Gastrocnemius medialis (tissue), 4 donors: ENCODE measurements around the gene TLR5. TPM values are rescaled to one million over a fixed set of nuclear protein-coding genes. Genes with fewer than 3 reads are reported as not detected.

Source experiments
- ATAC-seq, 2 donors: fragments of 150-250 bp; one replicate each; pipeline ENCODE4 v1.9.1; 2016
- DNase-seq, 2 donors: peaks; one replicate each; pipeline ENCODE4 v3.0.0-alpha.2; 2019
- H3K27ac ChIP-seq, 4 donors: fragments of 200-600 bp; sonication (generic); 1 replicate in 1 of 4; 2 replicates in 3 of 4; pipeline ENCODE4 v1.5.1; 2016 to 2018; ENCODE audit warnings: mild to moderate bottlenecking in 2 of 4, moderate library complexity in 1 of 4
- H3K27me3 ChIP-seq, 3 donors: fragments of 200-600 bp; sonication (generic) in 2 of 3; 1 replicate in 1 of 3; 2 replicates in 2 of 3; pipeline versions ENCODE4 v1.5.1 to v1.6.0; 2016 to 2019; ENCODE audit warnings: mild to moderate bottlenecking in 1 of 3, moderate library complexity in 1 of 3
- H3K36me3 ChIP-seq, 2 donors: fragments of 200-600 bp; sonication (generic) in 1 of 2; one replicate each; pipeline ENCODE4 v1.5.1; 2017 to 2018
- H3K4me1 ChIP-seq, 2 donors: fragments of 200-600 bp; sonication (generic) in 1 of 2; one replicate each; pipeline ENCODE4 v1.5.1; 2016 to 2017; ENCODE audit warnings: mild to moderate bottlenecking in 2 of 2
- H3K4me3 ChIP-seq, 4 donors: fragments of 200-600 bp; sonication (generic) in 3 of 4; 1 replicate in 1 of 4; 2 replicates in 3 of 4; pipeline ENCODE4 v1.5.1; 2016 to 2019; ENCODE audit warnings: mild to moderate bottlenecking in 2 of 4
- H3K9me3 ChIP-seq, 3 donors: fragments of 200-600 bp; sonication (generic) in 2 of 3; 1 replicate in 1 of 3; 2 replicates in 2 of 3; pipeline ENCODE4 v1.5.1; 2016 to 2019
- POLR2A ChIP-seq, 2 donors: fragments of 450-650 bp; IDR thresholded peaks; one replicate each; pipeline ENCODE4 v1.6.1; 2017; ENCODE audit warnings: antibody characterized with exemption in 2 of 2, mild to moderate bottlenecking in 2 of 2, moderate library complexity in 2 of 2
- in situ Hi-C, 4 donors: fragments of 200-750 bp; cut with MboI; loops; one replicate each; pipeline versions ENCODE4 v1.15.0 to v1.8.0; 2017; ENCODE audit warnings: low sequenced_read_pairs in 4 of 4
- intact Hi-C: fragments of 100-400 bp; cut with DNase I; formaldehyde crosslinking; loops from one replicate; pipeline ENCODE4 v1.15.1; 2023; ENCODE audit warnings: low total_unique reads
- total RNA-seq, 4 donors: library from RNA; depleted of rRNA; stranded (reverse); fragments of >200 nt; gene quantifications; one replicate each; pipeline versions ENCODE4 v1.1.0 to v1.2.3, GENCODE V29; 2016
- TF ChIP-seq, protein P1 (sequence below), 5 experiments: fragments of 450-650 bp in 3 of 5; fragments of 200-600 bp in 2 of 5; sonication (generic) in 2 of 5; IDR thresholded peaks in 4 of 5; conservative IDR thresholded peaks in 1 of 5; 1 replicate in 4 of 5; 2 replicates in 1 of 5; pipeline ENCODE4 v1.5.1; 2016 to 2019; ENCODE audit warnings: antibody characterized with exemption in 5 of 5, mild to moderate bottlenecking in 3 of 5, moderate library complexity in 3 of 5

TLR5 gene
- total RNA-seq, 4 donors from 2014 or later = 0.49 to 2.1 (median 1.3) TPM

DNA sequence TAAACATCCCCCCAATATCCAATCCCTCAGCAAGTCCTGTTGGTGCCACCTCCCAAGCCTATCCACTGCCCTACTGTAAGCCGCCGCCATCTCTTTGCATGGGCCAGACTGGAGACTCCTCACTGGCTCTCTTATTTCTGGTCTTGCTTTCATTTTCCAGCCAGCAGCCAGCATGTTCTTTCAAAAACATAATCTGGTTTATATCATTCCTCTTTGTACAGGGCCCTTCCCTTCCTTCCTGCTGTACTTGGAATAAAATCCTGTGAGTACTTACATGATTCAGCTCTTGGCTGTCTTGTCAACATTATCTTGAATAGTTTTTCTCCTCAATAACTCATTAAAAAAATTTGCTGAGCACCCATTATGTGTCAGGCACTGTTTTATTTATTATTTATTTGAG lies 28.2 kb downstream of the TLR5 start:
- Histone ChIP-seq H3K4me3 (no peak overlapping the region), H3K9me3 (no peaks in the 10 kb centered on the region), H3K4me1 (peaks cover 0 to 3% of the 10 kb centered on the region in 2 donors), H3K36me3 (no peaks in the 10 kb centered on the region), H3K27me3 (no peaks in the 10 kb centered on the region), H3K27ac (peak overlapping the region in 3 of 4 donors; percentile 28 to 58 (median 52))
- TF ChIP-seq POLR2A (IDR thresholded peaks at IDR 0.05) = no peak
- TF ChIP-seq, protein P1, sequence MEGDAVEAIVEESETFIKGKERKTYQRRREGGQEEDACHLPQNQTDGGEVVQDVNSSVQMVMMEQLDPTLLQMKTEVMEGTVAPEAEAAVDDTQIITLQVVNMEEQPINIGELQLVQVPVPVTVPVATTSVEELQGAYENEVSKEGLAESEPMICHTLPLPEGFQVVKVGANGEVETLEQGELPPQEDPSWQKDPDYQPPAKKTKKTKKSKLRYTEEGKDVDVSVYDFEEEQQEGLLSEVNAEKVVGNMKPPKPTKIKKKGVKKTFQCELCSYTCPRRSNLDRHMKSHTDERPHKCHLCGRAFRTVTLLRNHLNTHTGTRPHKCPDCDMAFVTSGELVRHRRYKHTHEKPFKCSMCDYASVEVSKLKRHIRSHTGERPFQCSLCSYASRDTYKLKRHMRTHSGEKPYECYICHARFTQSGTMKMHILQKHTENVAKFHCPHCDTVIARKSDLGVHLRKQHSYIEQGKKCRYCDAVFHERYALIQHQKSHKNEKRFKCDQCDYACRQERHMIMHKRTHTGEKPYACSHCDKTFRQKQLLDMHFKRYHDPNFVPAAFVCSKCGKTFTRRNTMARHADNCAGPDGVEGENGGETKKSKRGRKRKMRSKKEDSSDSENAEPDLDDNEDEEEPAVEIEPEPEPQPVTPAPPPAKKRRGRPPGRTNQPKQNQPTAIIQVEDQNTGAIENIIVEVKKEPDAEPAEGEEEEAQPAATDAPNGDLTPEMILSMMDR (IDR thresholded peaks at IDR 0.05 in 4 of 5, conservative IDR thresholded peaks at IDR 0.05 in 1 of 5) = no peak
- no peak for DNase-seq
- in situ Hi-C loops = no loop called here
- intact Hi-C loops = no loop called here
- peak; percentile 39 to 44 for ATAC-seq

- no peaks in the 10 kb centered on the region for H3K27me3 ChIP-seq
- TF ChIP-seq POLR2A (IDR thresholded peaks at IDR 0.05) = no peak
- peaks cover 0 to 7% of the 10 kb centered on the region in 2 donors for H3K4me1 ChIP-seq
- intact Hi-C loops = no loop called here
- no peak for ATAC-seq
- H3K36me3 ChIP-seq = no peaks in the 10 kb centered on the region
- H3K27ac ChIP-seq = no peak overlapping the region
- in situ Hi-C loops = no loop called here
- no peak overlapping the region for H3K4me3 ChIP-seq
- DNase-seq = no peak
- H3K9me3 ChIP-seq = no peaks in the 10 kb centered on the region
Measured at GRCh38 chr1:223110952-223111351, 32.1 kb downstream of the TLR5 start.

DNA sequence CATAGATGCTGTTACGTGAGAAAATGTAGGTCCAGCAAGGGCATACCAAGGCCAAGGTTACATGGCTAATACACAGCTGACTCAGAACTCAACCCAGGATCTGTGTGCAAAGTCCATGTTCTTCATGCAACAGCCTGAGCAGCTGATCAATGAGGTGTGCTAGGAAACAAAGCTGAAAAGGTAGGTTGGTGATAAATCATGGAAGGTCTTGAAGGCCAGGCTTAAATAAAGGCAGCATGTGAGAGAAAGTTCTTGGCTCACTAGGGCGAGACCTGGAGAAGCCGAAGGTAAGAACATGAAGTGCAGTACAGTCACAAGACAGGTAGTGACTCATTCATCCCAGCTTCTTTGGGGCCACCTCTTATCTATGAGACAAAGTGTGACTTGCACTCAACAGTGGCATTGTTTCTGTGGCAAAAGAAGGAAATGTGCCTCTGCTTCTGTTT lies 33.4 kb downstream of the TLR5 start:
- Histone ChIP-seq H3K27me3 (no peaks in the 10 kb centered on the region), H3K4me3 (no peak overlapping the region), H3K4me1 (peaks cover 0 to 7% of the 10 kb centered on the region in 2 donors), H3K36me3 (no peaks in the 10 kb centered on the region), H3K27ac (peak overlapping the region in 3 of 4 donors; percentile 14 to 33 (median 18)), H3K9me3 (no peaks in the 10 kb centered on the region)
- intact Hi-C loops = no loop called here
- in situ Hi-C loops = no loop called here
- TF ChIP-seq, protein P1 (IDR thresholded peaks at IDR 0.05 in 4 of 5, conservative IDR thresholded peaks at IDR 0.05 in 1 of 5) = no peak
- ATAC-seq (peak in 1 of 2 donors; percentile 36), DNase-seq (no peak)

DNA sequence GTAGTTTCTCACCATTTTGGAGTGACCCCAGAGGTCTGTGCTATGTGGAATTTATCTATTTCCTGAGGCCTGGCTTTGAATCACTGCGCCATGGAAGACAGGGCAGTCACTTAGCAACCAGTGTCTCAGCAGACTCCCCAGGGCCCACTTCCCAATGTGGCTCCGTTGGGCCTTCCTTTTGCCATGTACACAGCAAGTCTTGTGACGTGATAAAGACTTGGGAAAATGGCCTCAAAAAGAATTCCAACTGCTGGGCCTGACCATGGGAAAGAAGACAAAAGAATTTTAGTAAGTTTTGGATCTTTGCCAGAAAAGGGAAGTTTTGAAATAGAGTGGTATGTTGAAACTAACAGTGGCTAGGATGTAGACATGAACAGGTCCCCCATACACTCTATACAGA lies 36.2 kb downstream of the TLR5 start:
- no peak overlapping the region for H3K27ac ChIP-seq
- in situ Hi-C loops (no loop called here), intact Hi-C loops (no loop called here)
- no peak for DNase-seq
- H3K27me3 ChIP-seq = no peaks in the 10 kb centered on the region
- H3K4me3 ChIP-seq = no peak overlapping the region
- TF ChIP-seq, protein P1 (IDR thresholded peaks at IDR 0.05 in 4 of 5, conservative IDR thresholded peaks at IDR 0.05 in 1 of 5) = no peak
- no peak for TF ChIP-seq POLR2A (IDR thresholded peaks at IDR 0.05)
- no peaks in the 10 kb centered on the region for H3K9me3 ChIP-seq
- no peaks in the 10 kb centered on the region for H3K36me3 ChIP-seq
- H3K4me1 ChIP-seq = peaks cover 0 to 3% of the 10 kb centered on the region in 2 donors
- ATAC-seq = no peak

DNA sequence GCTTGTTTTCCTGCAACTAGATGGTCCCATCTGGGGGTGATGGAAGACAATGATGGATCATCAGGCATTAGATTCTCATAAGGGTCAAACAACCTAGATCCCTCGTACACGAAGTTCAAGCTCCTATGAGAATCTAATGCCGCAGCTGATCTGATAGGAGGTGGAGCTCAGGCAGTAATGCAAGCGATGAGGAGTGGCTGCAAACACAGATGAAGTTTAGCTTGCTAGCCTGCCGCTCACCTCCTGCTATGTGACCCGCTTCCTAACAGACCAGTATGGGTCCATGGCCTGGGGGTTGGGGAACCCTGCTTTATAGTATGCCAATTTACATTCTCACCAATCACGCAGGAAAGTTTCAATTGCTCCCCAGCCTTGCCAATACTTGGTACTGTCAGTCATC lies 37.5 kb downstream of the TLR5 start:
- Histone ChIP-seq H3K4me3 (no peak overlapping the region), H3K27ac (no peak overlapping the region), H3K27me3 (no peaks in the 10 kb centered on the region), H3K4me1 (peaks cover 0 to 3% of the 10 kb centered on the region in 2 donors), H3K9me3 (no peaks in the 10 kb centered on the region), H3K36me3 (no peaks in the 10 kb centered on the region)
- no peak for DNase-seq
- ATAC-seq = no peak
- in situ Hi-C loops (no loop called here), intact Hi-C loops (no loop called here)
- TF ChIP-seq, protein P1 (IDR thresholded peaks at IDR 0.05 in 4 of 5, conservative IDR thresholded peaks at IDR 0.05 in 1 of 5) = no peak
- no peak for TF ChIP-seq POLR2A (IDR thresholded peaks at IDR 0.05)
